Heart right ventricle (tissue), 16 donors: ENCODE results near the gene MXD4. TPM values are rescaled to one million over a fixed set of nuclear protein-coding genes. Genes with fewer than 3 reads are reported as not detected.

ENCODE experiments used
- ATAC-seq, 8 donors: fragments of 200-7000 bp; cut with Tn5 transposase; one replicate each; pipeline ENCODE4 v1.9.1; 2020; ENCODE audit warnings: mild to moderate bottlenecking in 8 of 8, moderate library complexity in 8 of 8, moderate number of reproducible peaks in 1 of 8
- DNase-seq, 2 donors: peaks; one replicate each; pipeline ENCODE4 v3.0.0-alpha.2; 2020
- H3K27ac ChIP-seq, 10 donors: fragments of 200-600 bp; sonication (generic) in 2 of 10; one replicate each; pipeline versions ENCODE4 v1.5.0 to v1.8.0; 2020 to 2022; ENCODE audit warnings: mild to moderate bottlenecking in 3 of 10
- H3K27me3 ChIP-seq, 7 donors: fragments of 200-600 bp; one replicate each; pipeline ENCODE4 v1.8.0; 2021 to 2022; ENCODE audit warnings: mild to moderate bottlenecking in 2 of 7
- H3K36me3 ChIP-seq, 9 donors: fragments of 200-600 bp; sonication (generic) in 1 of 9; one replicate each; pipeline versions ENCODE4 v1.5.0 to v1.8.0; 2020 to 2022; ENCODE audit warnings: mild to moderate bottlenecking in 2 of 9
- H3K4me1 ChIP-seq, 9 donors: fragments of 200-600 bp; sonication (generic) in 1 of 9; one replicate each; pipeline versions ENCODE4 v1.5.0 to v1.8.0; 2020 to 2022; ENCODE audit warnings: mild to moderate bottlenecking in 4 of 9
- H3K4me3 ChIP-seq, 10 donors: fragments of 200-600 bp; sonication (generic) in 2 of 10; one replicate each; pipeline versions ENCODE4 v1.5.0 to v1.8.0; 2020 to 2022; ENCODE audit warnings: mild to moderate bottlenecking in 7 of 10, moderate library complexity in 2 of 10
- H3K9me3 ChIP-seq, 11 donors: fragments of 200-600 bp in 10 of 11; sonication (generic) in 2 of 11; one replicate each; pipeline versions ENCODE4 v1.5.0 to v1.8.0; 2013 to 2022; ENCODE audit warnings: mild to moderate bottlenecking in 2 of 11, control low read depth in 1 of 11, moderate library complexity in 1 of 11
- WGBS, 2 donors: extraction: QIAGEN DNeasy Blood & Tissue Kit; methylation state at CpG; one replicate each; pipeline ENCODE4 v1.1.7; 2013; ENCODE audit warnings: inconsistent platforms in 1 of 2; 5-methylcytosine and 5-hydroxymethylcytosine counted together
- intact Hi-C, 10 donors: fragments of 100-400 bp; cut with DNase I; formaldehyde crosslinking; loops; one replicate each; pipeline versions ENCODE4 v1.11.1 to v1.14.2; 2022
- polyA plus RNA-seq, 2 donors: library from polyadenylated mRNA; stranded (reverse); fragments of 200-250 nt; gene quantifications; one replicate each; pipeline ENCODE4 v1.2.3, GENCODE V29; 2013
- total RNA-seq, 10 donors: library from RNA; stranded (reverse); fragmentation: NEBNext Ultra II Directional in 3 of 10; extraction: Animal tissue kit (Norgen Biotek cat#: 25700) in 3 of 10; gene quantifications; one replicate each; pipeline versions ENCODE4 v1.2.1 to v1.2.4, GENCODE V29; 2021 to 2023
- TF ChIP-seq, protein P1 (sequence below), 9 donors: fragments of 200-600 bp; sonication (generic) in 2 of 9; IDR thresholded peaks; one replicate each; pipeline versions ENCODE4 v1.5.0 to v1.8.0; 2021 to 2022; ENCODE audit warnings: antibody characterized with exemption in 9 of 9, mild to moderate bottlenecking in 5 of 9, moderate library complexity in 1 of 9
- donor health status: Arrhythmogenic right ventricular cardiomyopathy.
- donor health status: ischemic (EF 13 %, LVEDD 7.1; RV severe dilation, severe dysfunction).
- donor health status: healthy with polysubstance abuse.
- donor health status: DM: no; HTN: yes; CAD: no.
- donor health status: DM: no; HTN: no; CAD: no.
- donor health status: ischemic (EF 25% LVEDD 6.9; RV normal size, moderate dysfunction).
- donor health status: ischemic (EF 25% LVEDD 5.7; RV mildly dilated, moderate dysfunction).
- donor health status: healthy.
- donor health status: DM: yes; HTN: yes; CAD: no.
- donor health status: Ischemic cardiomyopathy.
- donor health status: ischemic (EF 35%, LVEDD 5.7; RV mildly dilated, moderate dysfunction).
- donor health status: nonischemic (EF 11% LVEDD 7.7; RV severe dilation, severe dysfunction).
- donor health status: DM: yes; HTN: yes; CAD: no.
- donor health status: PGD.
- donor health status: ischemic (EF 29% LVEDD 5.4; RV normal size, mild dysfunction).
- donor health status: nonischemic (EF 23%, LVEDD 6.1; RV moderate dilation, normal function).

Gene MXD4
- total and polyA plus RNA-seq, 12 donors = 19.1 to 82.2 (median 28.2) TPM

DNA sequence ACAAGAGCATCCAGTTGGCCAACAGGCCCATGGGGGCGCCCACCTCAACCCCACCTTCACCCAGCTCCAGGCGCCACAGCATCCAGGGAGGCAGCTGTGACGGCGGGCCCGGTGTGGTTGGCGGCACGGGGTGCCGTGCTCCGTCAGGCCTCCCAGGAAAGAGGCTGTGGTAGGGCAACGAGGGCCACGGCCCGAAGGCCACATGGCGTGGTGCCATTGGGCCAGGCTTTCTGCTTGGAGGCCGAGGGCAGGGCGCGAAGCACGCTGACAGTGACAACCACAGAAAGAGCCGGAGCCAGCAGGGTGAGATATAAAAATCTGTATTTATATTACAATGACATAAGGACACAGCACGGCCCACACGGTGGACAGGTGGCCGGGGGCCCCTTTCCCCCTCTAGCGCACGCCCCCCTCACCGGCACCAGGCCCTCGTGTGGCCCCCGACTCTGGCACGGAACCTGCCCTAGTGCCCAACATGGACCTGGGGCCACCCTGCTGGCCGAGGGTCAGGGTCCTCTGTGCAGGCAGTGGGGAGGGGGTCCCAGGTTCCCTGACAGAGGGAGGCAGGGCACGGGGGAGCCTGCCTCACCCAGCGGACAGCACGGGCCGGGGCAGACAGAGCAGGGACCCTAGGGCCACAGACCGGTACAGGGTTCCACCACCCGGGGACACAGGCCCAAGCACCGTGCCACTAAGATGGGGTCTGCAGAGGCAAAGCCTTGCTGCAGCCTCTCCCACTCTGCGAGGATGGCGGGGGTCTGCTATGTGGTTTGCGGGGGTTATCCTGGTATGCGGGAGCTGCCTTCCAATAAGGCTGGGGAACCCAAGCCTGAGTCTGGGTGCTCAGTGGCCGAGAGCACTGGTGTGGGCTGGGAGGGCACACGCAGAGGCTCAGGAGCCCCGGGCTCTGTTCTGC, 14.5 kb downstream of the MXD4 start:
- Histone ChIP-seq H3K9me3 (no peaks in the 10 kb centered on the region), H3K4me3 (no peak overlapping the region), H3K27me3 (no peaks in the 10 kb centered on the region), H3K27ac (no peak overlapping the region), H3K36me3 (peaks cover 3 to 58% (median 41%) of the 10 kb centered on the region in 9 donors), H3K4me1 (peaks cover 0 to 37% (median 24%) of the 10 kb centered on the region in 9 donors)
- DNase-seq (peak in 1 of 2 donors; percentile 15), ATAC-seq (no peak)
- TF ChIP-seq, protein P1, sequence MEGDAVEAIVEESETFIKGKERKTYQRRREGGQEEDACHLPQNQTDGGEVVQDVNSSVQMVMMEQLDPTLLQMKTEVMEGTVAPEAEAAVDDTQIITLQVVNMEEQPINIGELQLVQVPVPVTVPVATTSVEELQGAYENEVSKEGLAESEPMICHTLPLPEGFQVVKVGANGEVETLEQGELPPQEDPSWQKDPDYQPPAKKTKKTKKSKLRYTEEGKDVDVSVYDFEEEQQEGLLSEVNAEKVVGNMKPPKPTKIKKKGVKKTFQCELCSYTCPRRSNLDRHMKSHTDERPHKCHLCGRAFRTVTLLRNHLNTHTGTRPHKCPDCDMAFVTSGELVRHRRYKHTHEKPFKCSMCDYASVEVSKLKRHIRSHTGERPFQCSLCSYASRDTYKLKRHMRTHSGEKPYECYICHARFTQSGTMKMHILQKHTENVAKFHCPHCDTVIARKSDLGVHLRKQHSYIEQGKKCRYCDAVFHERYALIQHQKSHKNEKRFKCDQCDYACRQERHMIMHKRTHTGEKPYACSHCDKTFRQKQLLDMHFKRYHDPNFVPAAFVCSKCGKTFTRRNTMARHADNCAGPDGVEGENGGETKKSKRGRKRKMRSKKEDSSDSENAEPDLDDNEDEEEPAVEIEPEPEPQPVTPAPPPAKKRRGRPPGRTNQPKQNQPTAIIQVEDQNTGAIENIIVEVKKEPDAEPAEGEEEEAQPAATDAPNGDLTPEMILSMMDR (IDR thresholded peaks at IDR 0.05) = no peak
- intact Hi-C loops = loop anchor here in 1 of 10 donors (10.0 kb wide), 1 partner anchor 107 kb away; no protein-coding TSS in a partner anchor
- 92 to 93% methylated on average over 42 of the region's 42 CpGs for WGBS, 2 donors

DNA sequence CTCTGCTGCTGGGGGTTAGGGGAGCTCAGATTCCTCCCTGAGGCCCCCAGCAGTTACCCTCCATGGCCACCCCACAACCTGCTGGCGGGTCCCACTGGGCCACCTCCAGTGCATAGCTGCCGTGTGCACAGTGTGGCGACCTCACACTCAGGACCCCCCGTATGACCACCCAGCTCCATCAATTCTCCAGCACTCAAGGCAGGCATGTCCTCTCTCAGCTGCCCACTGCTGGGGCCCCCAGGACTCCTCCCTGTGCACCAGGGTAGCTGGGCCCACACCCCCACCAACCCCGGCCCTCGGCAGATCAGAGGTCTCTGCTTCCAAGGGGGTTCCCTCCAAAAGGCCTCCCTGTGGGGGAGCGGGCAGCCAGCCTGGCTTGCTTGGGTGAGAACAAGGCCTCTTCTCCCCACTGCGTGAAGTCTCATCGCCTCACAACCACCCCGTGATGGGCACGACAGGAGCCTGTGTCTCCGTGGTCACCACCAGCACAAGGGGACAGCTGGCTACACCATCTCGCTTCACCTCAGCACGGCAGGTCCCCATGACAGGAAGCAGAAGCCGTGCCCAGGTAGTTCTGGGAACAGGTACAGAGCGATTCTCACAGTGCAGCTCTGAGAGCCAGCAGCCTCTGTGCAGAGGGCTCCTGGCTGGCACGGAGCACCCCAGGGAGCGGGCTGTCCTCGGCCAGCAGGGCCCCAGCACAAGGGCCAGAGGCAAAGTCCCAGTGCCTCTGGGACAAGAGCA, 15.4 kb downstream of the MXD4 start:
- DNase-seq (no peak), ATAC-seq (no peak)
- WGBS, 2 donors = 90 to 91% methylated on average over 19 of the region's 19 CpGs
- H3K36me3 ChIP-seq = peaks cover 3 to 49% (median 35%) of the 10 kb centered on the region in 9 donors
- TF ChIP-seq, protein P1 (IDR thresholded peaks at IDR 0.05) = no peak
- no peaks in the 10 kb centered on the region for H3K27me3 ChIP-seq
- H3K27ac ChIP-seq = peak overlapping the region in 2 of 10 donors; percentile 59 to 68
- no peak overlapping the region for H3K4me3 ChIP-seq
- peaks cover 0 to 39% (median 24%) of the 10 kb centered on the region in 9 donors for H3K4me1 ChIP-seq
- H3K9me3 ChIP-seq = no peaks in the 10 kb centered on the region
- intact Hi-C loops = loop anchor here in 1 of 10 donors (10.0 kb wide), 1 partner anchor 108 kb away; no protein-coding TSS in a partner anchor

GRCh38 chr4:2245787-2246275, 16.1 kb downstream of the MXD4 start:
- intact Hi-C loops = loop anchor here in 2 of 10 donors (1.0 to 10.0 kb wide), 2 partner anchors 7 to 109 kb away; no protein-coding TSS in a partner anchor
- Histone ChIP-seq H3K36me3 (peaks cover 2 to 42% (median 28%) of the 10 kb centered on the region in 9 donors), H3K4me3 (no peak overlapping the region)

More at GRCh38 chr4:2245787-2246275, 16.1 kb downstream of the MXD4 start:
- Histone ChIP-seq H3K27ac (peak overlapping the region in 8 of 10 donors; percentile 19 to 72 (median 60)), H3K4me1 (peaks cover 0 to 45% (median 28%) of the 10 kb centered on the region in 9 donors), H3K9me3 (no peaks in the 10 kb centered on the region), H3K27me3 (no peaks in the 10 kb centered on the region)
- TF ChIP-seq, protein P1 (IDR thresholded peaks at IDR 0.05) = no peak
- DNase-seq (no peak), ATAC-seq (no peak)
- 69 to 81% methylated on average over 7 of the region's 7 CpGs for WGBS, 2 donors
